ENCODE results near the gene STMN1. TPM values are rescaled to one million over a fixed set of nuclear protein-coding genes. Genes with fewer than 3 reads are reported as not detected.

Gene STMN1
- total and polyA plus RNA-seq, 2 of the 8 experiments (the other 6 are each of a cell fraction or from before 2014, with no cell fraction given) = 116 to 564 TPM

DNA sequence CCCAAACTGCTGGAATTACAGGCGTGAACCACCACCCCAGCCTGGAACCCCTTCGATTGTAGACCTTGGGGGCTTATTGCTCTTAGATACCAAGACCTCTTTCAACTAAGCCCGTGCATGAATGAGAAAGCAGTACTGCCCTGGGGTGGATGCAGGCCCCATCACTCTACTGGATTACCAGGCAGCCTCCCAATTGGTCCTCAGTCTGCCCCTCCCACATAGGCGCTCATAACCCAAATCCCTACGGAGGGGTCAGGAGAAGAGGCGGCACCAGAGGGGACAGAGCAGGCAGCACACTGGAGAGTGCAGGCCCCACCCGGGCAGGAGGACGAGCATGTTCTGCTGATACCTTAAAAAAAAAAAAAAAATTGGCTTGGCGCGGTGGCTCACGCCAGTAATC, 12.4 kb upstream of the STMN1 start:
- H3K14ac ChIP-seq (ENCODE audit: insufficient read length) = no peak overlapping the region
- no peak overlapping the region for H4K8ac ChIP-seq (ENCODE audit: extremely low read depth, insufficient read depth, low read length)
- TF ChIP-seq RAD21 (IDR thresholded peaks at IDR 0.05 in 1 of 2, conservative IDR thresholded peaks at IDR 0.05 in 1 of 2; ENCODE audit: low read depth in 2 of 2, low read length in 2 of 2) = no peak
- no peak for TF ChIP-seq PHF8 (conservative IDR thresholded peaks at IDR 0.05; ENCODE audit: low read depth, low read length)
- no peak for TF ChIP-seq JUN (IDR thresholded peaks at IDR 0.05; ENCODE audit: low read depth, low read length)
- no peak for TF ChIP-seq RFX5 (IDR thresholded peaks at IDR 0.05; ENCODE audit: borderline replicate concordance, low read depth, low read length)
- TF ChIP-seq CHD1 (IDR thresholded peaks at IDR 0.05; ENCODE audit: low read depth, low read length) = no peak
- TF ChIP-seq SUZ12 (IDR thresholded peaks at IDR 0.05; ENCODE audit: low read length) = no peak
- TF ChIP-seq RXRA (IDR thresholded peaks at IDR 0.05; ENCODE audit: insufficient read depth, low read depth, low read length) = no peak
- no peak for TF ChIP-seq SRF (IDR thresholded peaks at IDR 0.05; ENCODE audit: low read depth, low read length)
- TF ChIP-seq MAFK (IDR thresholded peaks at IDR 0.05; ENCODE audit: low read depth, low read length) = no peak
- H3K23me2 ChIP-seq (ENCODE audit: low read depth, low read length) = peaks cover 12% of the 10 kb centered on the region
- 68% methylated on average over 8 of the region's 11 CpGs; no CpG with 5 or more reads in 1 of the 2 experiments for WGBS, 2 experiments (ENCODE audit: extremely low coverage in 1 of 2, insufficient coverage in 1 of 2, insufficient read length in 1 of 2, insufficient replicate concordance in 2 of 2, low coverage in 1 of 2, low lambda C conversion rate in 2 of 2, missing lambda C conversion rate in 1 of 2)
- H2BK5ac ChIP-seq (ENCODE audit: low read depth, low read length) = no peak overlapping the region
- no peak overlapping the region for H2BK20ac ChIP-seq (ENCODE audit: low read length)
- H3K4me3 ChIP-seq (ENCODE audit: extremely low read depth in 1 of 4, insufficient read depth in 2 of 4, low read depth in 3 of 4, low read length in 4 of 4) = no peak overlapping the region
- no peaks in the 10 kb centered on the region for H3K9me3 ChIP-seq (ENCODE audit: insufficient read depth in 2 of 2, low read depth in 1 of 2, low read length in 1 of 2)
- H3K4me2 ChIP-seq (ENCODE audit: insufficient read depth in 1 of 2, low read depth in 2 of 2, low read length in 2 of 2) = no peak overlapping the region
- H3K27ac ChIP-seq (ENCODE audit: low read depth, low read length) = no peak overlapping the region
- H3K79me1 ChIP-seq (ENCODE audit: low read depth, low read length) = no peaks in the 10 kb centered on the region
- no peaks in the 10 kb centered on the region for H4K20me1 ChIP-seq (replicated peaks in 1 of 2; ENCODE audit: control insufficient read depth in 1 of 2, insufficient read depth in 2 of 2, low read length in 2 of 2)
- DNase-seq (ENCODE audit: low read depth in 1 of 2, low spot score in 2 of 2) = no peak
- H3K18ac ChIP-seq (ENCODE audit: extremely low read depth, low read length) = peak overlapping the region; percentile 34; the same call in 1 of the 2 replicates
- no peaks in the 10 kb centered on the region for H3K36me3 ChIP-seq (ENCODE audit: control insufficient read depth in 2 of 4, insufficient read depth in 4 of 4, low read length in 3 of 4)
- no peak overlapping the region for H2BK12ac ChIP-seq (ENCODE audit: low read depth, low read length)
- H2AFZ ChIP-seq (ENCODE audit: low read length) = no peak overlapping the region
- CTCF ChIA-PET (ENCODE audit: partially characterized antibody) = interaction anchor here (1.1 to 1.3 kb wide), 2 partner anchors 20 to 22 kb away, joined by 3 to 6 read pairs; no protein-coding TSS in a partner anchor
- no peak for FAIRE-seq
- no peak overlapping the region for H2BK15ac ChIP-seq (ENCODE audit: low read length)
- POLR2A ChIA-PET (ENCODE audit: partially characterized antibody) = interaction anchor here (0.7 to 2.8 kb wide), 4 partner anchors 11 to 85 kb away, joined by 3 to 9 read pairs (median 4); partner anchors contain the start of gene STMN1
- peaks cover 0 to 6% (median under 1%) of the 10 kb centered on the region in 4 experiments; a peak in 4 of 7 replicates for H3K27me3 ChIP-seq (replicated peaks in 1 of 4; ENCODE audit: control insufficient read depth in 3 of 4, extremely low read depth in 1 of 4, insufficient read depth in 3 of 4, low read length in 3 of 4)
- H3K4ac ChIP-seq (replicated peaks; ENCODE audit: insufficient read length, low read depth, low read length) = no peak overlapping the region
- H3K4me1 ChIP-seq (replicated peaks in 1 of 4; ENCODE audit: control insufficient read depth in 3 of 4, insufficient read depth in 4 of 4, low read length in 3 of 4) = peaks cover 2 to 15% (median 6%) of the 10 kb centered on the region in 4 experiments; a peak in 6 of 7 replicates
- no peak overlapping the region for H3K9ac ChIP-seq (replicated peaks in 1 of 4; ENCODE audit: extremely low read depth in 1 of 4, low read depth in 3 of 4, low read length in 3 of 4)
- no peak overlapping the region for H2BK120ac ChIP-seq (replicated peaks; ENCODE audit: low read depth, low read length)
- no peak overlapping the region for H4K91ac ChIP-seq (replicated peaks; ENCODE audit: insufficient read length, low read length)
- no peak overlapping the region for H3K23ac ChIP-seq (ENCODE audit: insufficient read length)
- no peak overlapping the region for H4K5ac ChIP-seq (ENCODE audit: insufficient read length, low read depth, low read length)
- no peak overlapping the region for H3K56ac ChIP-seq (replicated peaks; ENCODE audit: insufficient read length, low read depth, low read length)
- H2AK5ac ChIP-seq (ENCODE audit: low read depth, low read length) = no peak overlapping the region
- no peaks in the 10 kb centered on the region for H3K79me2 ChIP-seq (ENCODE audit: control insufficient read depth in 1 of 2, insufficient read depth in 2 of 2, low read length in 2 of 2)

All from H1 (cell line).